A549 (cell line): ENCODE results near the gene PTPRN2. TPM values are rescaled to one million over a fixed set of nuclear protein-coding genes. Genes with fewer than 3 reads are reported as not detected.

Source experiments
- ATAC-seq, 2 experiments: fragments of 200-7000 bp in 1 of 2; fragments of >200 bp in 1 of 2; cut with Nextera tagmentation in 1 of 2; cut with Tn5 transposase in 1 of 2; 3 replicates each; pipeline versions ENCODE4 v1.8.0 to v1.9.1; 2018 to 2020; ENCODE audit warnings: mild to moderate bottlenecking in 1 of 2, moderate library complexity in 1 of 2
- CTCF ChIA-PET: fragments of 300-600 bp; sonication (Branson Sonifier 250); formaldehyde crosslinking; extraction: SDS; loops from one replicate; lab custom pipeline; 2021; ENCODE audit warnings: antibody characterized with exemption, inconsistent platforms; lab: Yijun Ruan, JAX
- POLR2A ChIA-PET: fragments of 350-600 bp; formaldehyde crosslinking; extraction: SDS; loops from one replicate; lab custom pipeline; 2021; ENCODE audit warnings: antibody characterized with exemption, inconsistent platforms; lab: Yijun Ruan, JAX
- DNase-seq, 2 experiments: peaks; one replicate each; pipeline versions ENCODE4 v3.0.0 to v3.0.0-alpha.2; 2011 to 2016; ENCODE audit warnings: low read depth in 1 of 2, low spot score in 1 of 2
- FAIRE-seq: peaks from 2 replicates; lab custom pipeline; 2011; peaks lifted over from hg19 to GRCh38; lab: Jason Lieb, UNC
- H3K27ac ChIP-seq, 2 experiments: fragments of >200 bp; sonication (Bioruptor Twin); formaldehyde crosslinking; 3 replicates each; pipeline ENCODE4 v1.5.1; 2016 to 2017
- H3K4me1 ChIP-seq: fragments of >200 bp; sonication (Bioruptor Twin); formaldehyde crosslinking; 3 replicates; pipeline ENCODE4 v1.6.1; 2016
- H3K4me2 ChIP-seq: fragments of >200 bp; sonication (Bioruptor Twin); formaldehyde crosslinking; 3 replicates; pipeline ENCODE4 v1.6.1; 2016
- H3K4me3 ChIP-seq: fragments of >200 bp; sonication (Bioruptor Twin); formaldehyde crosslinking; 3 replicates; pipeline ENCODE4 v1.5.1; 2016
- H3K9me3 ChIP-seq: fragments of >200 bp; sonication (Bioruptor Twin); formaldehyde crosslinking; 3 replicates; pipeline ENCODE4 v1.6.1; 2016
- ATOH8 ChIP-seq: fragments of 250-450 bp; sonication (Bioruptor Pico); IDR thresholded peaks from 2 replicates; pipeline ENCODE4 v1.5.0; 2020; ENCODE audit warnings: low read depth, mild to moderate bottlenecking, moderate library complexity
- CBX2 ChIP-seq: fragments of 200-600 bp; sonication (generic); IDR thresholded peaks from 2 replicates; pipeline ENCODE4 v1.6.1; 2016; ENCODE audit warnings: low read depth, mild to moderate bottlenecking, borderline replicate concordance
- CBX8 ChIP-seq: fragments of 200-600 bp; sonication (generic); IDR thresholded peaks from 2 replicates; pipeline ENCODE4 v1.6.1; 2016
- E2F6 ChIP-seq: IDR thresholded peaks from 2 replicates; pipeline ENCODE4 v1.6.1; 2012; ENCODE audit warnings: low read depth, borderline replicate concordance
- EHF ChIP-seq: fragments of 250-450 bp; sonication (Bioruptor Pico); IDR thresholded peaks from 2 replicates; pipeline ENCODE4 v1.5.0; 2020; ENCODE audit warnings: mild to moderate bottlenecking
- FOXS1 ChIP-seq: fragments of 250-450 bp; sonication (Bioruptor Pico); IDR thresholded peaks from 2 replicates; pipeline ENCODE4 v1.5.0; 2020; ENCODE audit warnings: mild to moderate bottlenecking, moderate library complexity
- HEYL ChIP-seq: fragments of 250-450 bp; sonication (Bioruptor Pico); IDR thresholded peaks from 2 replicates; pipeline ENCODE4 v1.8.0; 2021; ENCODE audit warnings: mild to moderate bottlenecking, moderate library complexity
- HOXA7 ChIP-seq: fragments of 250-450 bp; sonication (Bioruptor Pico); IDR thresholded peaks from 2 replicates; pipeline ENCODE4 v1.5.0; 2020; ENCODE audit warnings: mild to moderate bottlenecking, moderate library complexity
- JUNB ChIP-seq: fragments of >200 bp; sonication (Bioruptor Twin); formaldehyde crosslinking; IDR thresholded peaks from 2 replicates; pipeline ENCODE4 v1.6.1; 2016
- KDM5A ChIP-seq: fragments of 200-600 bp; sonication (generic); IDR thresholded peaks from 2 replicates; pipeline ENCODE4 v1.6.1; 2016; ENCODE audit warnings: antibody characterized with exemption, mild to moderate bottlenecking
- MAZ ChIP-seq: fragments of 150-350 bp; IDR thresholded peaks from 2 replicates; pipeline ENCODE4 v1.6.1; 2014; ENCODE audit warnings: antibody characterized with exemption, low read depth, low read length, borderline replicate concordance
- NPAS2 ChIP-seq: fragments of 250-450 bp; sonication (Bioruptor Pico); IDR thresholded peaks from 2 replicates; pipeline ENCODE4 v1.8.0; 2022; ENCODE audit warnings: mild to moderate bottlenecking, moderate library complexity, borderline replicate concordance
- POLR2A ChIP-seq: IDR thresholded peaks from 2 replicates; pipeline ENCODE4 v1.6.1; 2012; ENCODE audit warnings: mild to moderate bottlenecking, low read length
- POLR2AphosphoS2 ChIP-seq: conservative IDR thresholded peaks from 2 replicates; pipeline ENCODE4 v1.6.1; 2012; ENCODE audit warnings: low read length, improper control_type of control experiment, inconsistent platforms
- RARB ChIP-seq: fragments of 250-450 bp; sonication (Bioruptor Pico); IDR thresholded peaks from 2 replicates; pipeline ENCODE4 v1.8.0; 2021; ENCODE audit warnings: mild to moderate bottlenecking, moderate library complexity
- REST ChIP-seq: fragments of 200-600 bp; sonication (generic); IDR thresholded peaks from 2 replicates; pipeline ENCODE4 v1.6.1; 2016; ENCODE audit warnings: antibody characterized with exemption, mild to moderate bottlenecking, moderate library complexity
- RNF2 ChIP-seq: fragments of 200-600 bp; sonication (generic); IDR thresholded peaks from 2 replicates; pipeline ENCODE4 v1.6.1; 2016; ENCODE audit warnings: low read depth, mild to moderate bottlenecking, antibody characterized with exemption, moderate library complexity, borderline replicate concordance
- SMC3 ChIP-seq: fragments of >200 bp; sonication (Bioruptor Twin); formaldehyde crosslinking; IDR thresholded peaks from 3 replicates; pipeline ENCODE4 v1.6.1; 2018; ENCODE audit warnings: inconsistent platforms
- TP53 ChIP-seq: fragments of 250-450 bp; sonication (Bioruptor Pico); IDR thresholded peaks from 2 replicates; pipeline ENCODE4 v1.5.0; 2021; ENCODE audit warnings: mild to moderate bottlenecking, moderate library complexity
- USF2 ChIP-seq: fragments of 450-650 bp; IDR thresholded peaks from 2 replicates; pipeline ENCODE4 v1.6.1; 2014; ENCODE audit warnings: antibody characterized with exemption
- ZC3H11A ChIP-seq: fragments of 450-650 bp; IDR thresholded peaks from 2 replicates; pipeline ENCODE4 v1.6.1; 2014; ENCODE audit warnings: antibody characterized with exemption, mild to moderate bottlenecking
- ZSCAN20 ChIP-seq: fragments of 250-450 bp; sonication (Bioruptor Pico); IDR thresholded peaks from 2 replicates; pipeline ENCODE4 v1.8.0; 2022; ENCODE audit warnings: mild to moderate bottlenecking, moderate library complexity
- WGBS: methylation state at CpG from one replicate; pipeline ENCODE4 v1.1.6; 2017; ENCODE audit errors: missing lambda C conversion rate; 5-methylcytosine and 5-hydroxymethylcytosine counted together
- polyA plus RNA-seq, 4 experiments: library from polyadenylated mRNA; depleted of rRNA in 3 of 4; stranded (reverse); fragments of >200 nt; fragmentation: RNase III in 1 of 4; extraction: RNeasy Plus Mini Kit Qiagen cat#74134 plus additional on column Dnase treatment in 1 of 4; gene quantifications; 2 replicates in 3 of 4; 3 replicates in 1 of 4; pipeline ENCODE4 v1.2.3, GENCODE V29; 2011 to 2017

The PTPRN2 gene
- polyA plus RNA-seq, 2 of the 4 experiments (the other 2 are of a cell fraction), result 0.41 to 1.2 TPM

GRCh38 chr7:157990226-157990880 is 597.3 kb downstream of the PTPRN2 start:
- ATAC-seq (no peak; a peak in 1 of 6 replicates), DNase-seq (no peak), FAIRE-seq (no peak)
- Histone ChIP-seq H3K4me3 (no peak overlapping the region), H3K27ac (no peak overlapping the region), H3K9me3 (no peaks in the 10 kb centered on the region), H3K4me1 (no peaks in the 10 kb centered on the region), H3K4me2 (no peak overlapping the region)
- ChIA-PET POLR2A (no interaction called here), CTCF (interaction anchor here (0.9 kb wide), 1 partner anchor 14 kb away, joined by 3 read pairs; no protein-coding TSS in a partner anchor)
- 66% methylated on average over 18 of the region's 21 CpGs for WGBS
- TF ChIP-seq USF2, result no peak
- TF ChIP-seq TP53 (CRISPR knock-in tag), result no peak
- TF ChIP-seq EHF, result no peak
- no peak for TF ChIP-seq CBX2
- no peak for TF ChIP-seq RARB (CRISPR knock-in tag)
- no peak for TF ChIP-seq SMC3
- TF ChIP-seq KDM5A, result no peak
- TF ChIP-seq JUNB, result no peak
- TF ChIP-seq REST, result no peak
- TF ChIP-seq POLR2A, result no peak

- CTCF ChIA-PET, result interaction anchor here (0.9 kb wide), 1 partner anchor 13 kb away, joined by 3 read pairs; no protein-coding TSS in a partner anchor
- WGBS, result 31% methylated on average over 11 of the region's 13 CpGs
- TF ChIP-seq ZSCAN20 (CRISPR knock-in tag) (no peak), ATOH8 (CRISPR knock-in tag) (no peak), FOXS1 (CRISPR knock-in tag) (no peak), TP53 (CRISPR knock-in tag) (no peak), RNF2 (no peak), CBX8 (no peak), MAZ (no peak), NPAS2 (no peak), POLR2AphosphoS2 (no peak), E2F6 (no peak), HEYL (CRISPR knock-in tag) (no peak), ZC3H11A (no peak), HOXA7 (no peak)
- TF ChIP-seq, all 56 proteins: peak for 0
- ATAC-seq (no peak), FAIRE-seq (no peak), DNase-seq (no peak)
- Histone ChIP-seq H3K4me3 (no peak overlapping the region), H3K4me1 (no peaks in the 10 kb centered on the region), H3K4me2 (no peak overlapping the region), H3K9me3 (no peaks in the 10 kb centered on the region), H3K27ac (no peak overlapping the region)
- POLR2A ChIA-PET, result no interaction called here
Measured at GRCh38 chr7:157989589-157989988, 598.0 kb downstream of the PTPRN2 start.
